Stimulated activated CD8-positive, alpha-beta memory T cell treated with anti-CD3 and anti-CD28 coated beads, Interleukin-12 subunit alpha, Interleukin-12 subunit beta, amount 100 ng/mL, for 24 hours (primary cell): Measurements from ENCODE around the gene LRMDA.

Source experiments
- DNase-seq: peaks from one replicate; pipeline ENCODE4 v3.0.0-alpha.2; 2020; ENCODE audit errors: extremely low read depth

LRMDA gene

DNA sequence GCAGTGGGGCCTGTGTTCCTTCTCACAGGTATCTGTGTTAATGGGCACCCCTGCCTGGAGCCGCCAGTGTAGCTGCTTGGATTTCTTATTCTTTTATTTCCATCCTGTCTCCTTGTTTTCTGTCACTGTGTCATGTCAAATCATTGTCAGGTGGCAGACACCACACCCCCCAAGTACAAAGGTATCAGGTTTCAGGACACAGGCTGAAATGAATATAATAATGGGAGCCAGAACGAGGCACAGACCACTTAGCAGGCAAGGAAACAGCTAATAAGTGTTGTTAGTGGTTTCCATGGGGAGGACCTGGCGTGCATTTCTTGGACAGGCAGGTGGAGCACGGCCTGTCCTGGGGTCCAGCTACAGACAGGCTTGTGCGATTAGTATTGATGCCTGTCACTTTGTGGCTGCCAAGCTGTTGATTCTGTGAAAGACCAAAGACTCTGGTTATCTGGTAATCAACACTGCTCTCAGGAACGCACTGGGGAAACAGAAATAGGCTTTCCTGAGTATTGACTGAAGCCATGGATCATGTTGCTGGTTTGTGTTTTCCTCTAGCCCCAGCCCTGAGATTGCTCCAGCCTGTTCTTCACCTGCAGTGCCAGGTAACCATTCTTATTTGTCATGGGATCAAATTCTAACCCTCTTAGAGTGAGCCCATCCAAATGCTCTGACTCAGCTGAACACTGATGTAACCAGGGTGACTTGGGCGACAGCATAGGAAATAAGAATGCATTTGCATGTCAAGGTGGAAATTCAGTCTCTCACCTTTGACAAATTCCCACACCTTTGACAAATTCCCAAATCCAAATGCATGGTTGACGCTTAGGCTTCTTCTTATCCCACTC is 1002.0 kb downstream of the LRMDA start:
- no peak for DNase-seq

- DNase-seq = no peak
Measured at GRCh38 chr10:76435157-76435556, 1003.7 kb downstream of the LRMDA start.

DNA sequence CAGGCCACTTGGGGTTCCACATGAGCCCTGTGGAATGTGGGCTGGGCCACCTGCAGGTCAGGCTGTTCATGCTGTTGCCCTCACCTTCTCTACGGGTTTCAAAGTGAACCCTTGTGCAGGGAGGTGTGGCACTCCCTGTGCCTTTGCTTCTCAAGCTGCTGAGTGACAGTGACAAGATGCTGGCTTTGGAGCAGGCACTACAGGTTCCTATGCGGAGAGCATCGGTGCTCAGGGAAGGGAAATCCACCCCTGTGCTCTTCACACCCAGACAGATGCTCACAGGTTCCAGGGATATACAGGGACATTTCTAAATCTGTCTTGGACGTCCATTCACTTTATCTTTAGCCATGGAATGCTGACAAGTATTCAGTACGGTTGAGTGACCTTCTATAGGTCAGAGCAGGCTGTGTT is 1005.0 kb downstream of the LRMDA start:
- DNase-seq = no peak

DNA sequence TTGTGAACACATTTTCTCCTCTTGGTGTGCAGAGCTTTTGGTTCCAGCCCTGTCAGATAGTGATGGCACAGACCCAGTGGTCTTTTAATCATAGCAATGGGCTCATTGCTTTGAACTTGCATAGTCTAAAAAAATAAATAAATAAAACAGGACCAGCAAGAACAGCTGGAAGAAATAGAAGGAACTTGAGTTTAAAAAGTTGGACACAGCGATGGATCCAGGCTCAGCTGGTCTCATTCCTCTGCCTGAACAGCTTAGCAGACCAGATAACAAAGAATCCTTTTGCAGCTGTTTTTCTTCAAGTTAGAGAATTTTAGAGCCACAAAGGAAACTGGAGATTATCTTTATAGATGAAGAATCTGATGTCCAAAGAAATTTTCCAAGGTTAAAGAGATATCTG is 1005.6 kb downstream of the LRMDA start:
- DNase-seq = no peak

DNA sequence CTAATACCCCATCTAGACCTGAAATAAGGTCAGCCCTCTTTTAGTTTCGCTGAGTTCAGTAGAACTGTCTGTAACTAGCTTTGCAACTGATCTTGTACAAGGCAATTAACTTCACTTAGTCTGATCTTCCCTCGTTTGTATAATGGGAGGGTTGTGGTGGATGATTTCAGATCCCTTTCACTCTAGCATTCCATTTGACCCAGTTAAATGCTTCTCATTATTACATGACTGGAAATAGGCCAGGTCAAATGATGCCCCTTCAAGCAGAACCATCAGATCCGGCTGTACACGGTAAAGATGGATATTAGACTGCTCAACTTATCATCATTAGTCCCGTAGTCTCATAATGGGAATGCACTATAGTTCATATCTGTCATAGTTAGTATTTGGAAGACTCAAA is 1009.0 kb downstream of the LRMDA start:
- no peak for DNase-seq

- DNase-seq = no peak
Measured at GRCh38 chr10:76442113-76442512, 1010.7 kb downstream of the LRMDA start.

DNA sequence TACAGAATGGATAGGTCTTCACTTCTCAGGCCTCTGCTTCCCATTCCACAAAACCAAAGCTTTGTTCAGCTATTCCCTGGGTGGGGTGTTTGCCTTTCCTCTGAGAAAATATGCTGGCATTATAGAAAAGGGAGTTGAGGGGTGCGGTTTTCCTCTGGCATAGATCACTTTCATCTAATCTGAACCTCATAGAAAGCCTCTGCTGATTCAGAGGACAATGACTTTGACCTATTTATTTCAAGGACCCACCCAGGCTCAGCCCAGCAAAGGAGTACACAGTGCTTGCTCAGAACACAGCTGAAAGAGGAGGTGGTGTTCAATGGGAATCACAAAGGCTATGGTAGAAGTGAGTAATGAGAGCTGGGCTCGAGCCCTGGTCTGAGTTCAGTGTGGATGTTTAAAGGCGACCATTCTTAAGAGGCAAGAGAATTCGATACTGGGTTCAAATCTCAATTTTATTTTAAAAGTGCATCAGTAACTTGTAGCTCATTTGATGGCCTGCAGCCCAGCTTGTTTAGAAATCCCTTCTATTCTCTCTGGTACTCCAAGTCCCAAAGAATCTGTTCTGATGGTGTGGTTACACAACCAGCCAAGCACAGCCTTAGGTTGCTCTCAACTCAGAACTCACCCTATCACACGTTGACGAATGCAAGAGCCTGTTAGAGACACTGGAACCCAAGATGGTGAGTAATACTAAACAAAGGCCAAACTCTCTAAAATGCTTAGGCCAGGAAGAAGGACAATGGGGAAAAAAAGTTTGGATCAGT is 1012.8 kb downstream of the LRMDA start:
- DNase-seq = no peak

- DNase-seq = no peak
Measured at GRCh38 chr10:76447578-76447977, 1016.2 kb downstream of the LRMDA start.

DNA sequence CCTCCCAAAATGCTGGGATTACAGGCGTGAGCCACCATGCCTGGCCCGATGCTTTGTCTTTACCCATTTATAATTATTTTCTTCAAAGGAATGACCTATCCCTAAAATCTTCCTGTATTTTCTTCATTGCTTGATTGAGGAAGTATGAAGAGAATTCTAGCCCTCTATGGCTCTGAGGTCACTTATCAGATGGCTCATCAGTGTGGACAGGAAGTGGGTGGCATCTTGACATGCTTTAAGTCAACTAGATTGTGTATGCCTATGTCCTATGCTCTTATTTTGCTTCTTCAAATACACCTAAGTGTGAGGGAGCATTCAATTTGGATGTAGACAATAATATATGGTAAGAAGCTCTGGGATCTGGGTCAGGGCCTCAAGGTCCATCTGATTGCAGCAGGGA is 1020.5 kb downstream of the LRMDA start:
- DNase-seq = no peak

- no peak for DNase-seq
Measured at GRCh38 chr10:76453332-76453731, 1021.9 kb downstream of the LRMDA start.

DNA sequence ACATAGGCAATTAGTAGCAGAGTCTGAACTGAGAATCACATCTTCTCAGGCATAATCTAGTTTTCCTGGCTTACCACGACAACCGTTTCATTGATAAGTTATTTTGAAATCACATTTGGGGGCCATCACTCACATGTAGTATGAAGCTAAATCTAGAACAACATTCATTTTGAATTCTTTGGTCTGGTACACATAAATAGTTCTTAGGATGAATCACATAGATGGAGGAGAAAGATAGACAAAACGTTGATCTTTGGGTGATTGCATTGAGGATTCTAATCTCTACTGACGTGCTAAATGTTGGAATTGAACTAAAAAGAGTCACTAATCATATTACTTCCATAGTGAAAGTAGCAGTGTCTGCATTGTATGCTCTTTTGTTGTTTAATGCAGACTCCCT is 1022.6 kb downstream of the LRMDA start:
- no peak for DNase-seq

DNA sequence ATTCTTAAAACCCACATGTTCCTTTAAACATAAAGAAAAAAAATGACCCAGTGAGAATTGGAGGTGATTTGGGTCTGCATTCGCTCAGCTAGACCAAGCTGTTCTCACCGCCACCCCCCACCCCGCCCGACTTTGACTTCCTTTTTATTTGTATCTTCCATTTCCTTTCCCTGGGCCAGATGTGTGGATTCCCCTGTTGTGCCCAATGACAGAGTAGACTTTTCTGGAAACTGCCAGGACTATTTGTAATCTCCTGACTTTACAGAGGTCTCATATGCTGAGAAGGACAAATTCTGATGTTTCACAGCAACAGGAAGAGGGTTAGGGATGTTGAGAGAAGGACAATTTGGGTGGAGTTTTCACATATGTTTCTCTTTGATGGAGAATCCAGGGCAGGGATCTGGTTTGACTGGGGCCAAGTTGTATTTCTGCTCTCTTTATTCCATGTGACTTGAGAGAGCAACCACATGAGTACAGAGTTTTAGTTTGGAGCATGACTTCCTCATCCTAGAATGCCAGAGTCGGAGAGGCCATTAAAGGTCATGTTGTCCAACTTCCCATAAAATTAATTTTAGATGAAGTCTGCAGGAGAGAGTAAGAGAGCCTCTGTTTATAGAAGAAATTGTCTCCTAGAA is 1023.2 kb downstream of the LRMDA start:
- no peak for DNase-seq

GRCh38 chr10:76456197-76456596 is 1024.8 kb downstream of the LRMDA start:
- DNase-seq = no peak

DNA sequence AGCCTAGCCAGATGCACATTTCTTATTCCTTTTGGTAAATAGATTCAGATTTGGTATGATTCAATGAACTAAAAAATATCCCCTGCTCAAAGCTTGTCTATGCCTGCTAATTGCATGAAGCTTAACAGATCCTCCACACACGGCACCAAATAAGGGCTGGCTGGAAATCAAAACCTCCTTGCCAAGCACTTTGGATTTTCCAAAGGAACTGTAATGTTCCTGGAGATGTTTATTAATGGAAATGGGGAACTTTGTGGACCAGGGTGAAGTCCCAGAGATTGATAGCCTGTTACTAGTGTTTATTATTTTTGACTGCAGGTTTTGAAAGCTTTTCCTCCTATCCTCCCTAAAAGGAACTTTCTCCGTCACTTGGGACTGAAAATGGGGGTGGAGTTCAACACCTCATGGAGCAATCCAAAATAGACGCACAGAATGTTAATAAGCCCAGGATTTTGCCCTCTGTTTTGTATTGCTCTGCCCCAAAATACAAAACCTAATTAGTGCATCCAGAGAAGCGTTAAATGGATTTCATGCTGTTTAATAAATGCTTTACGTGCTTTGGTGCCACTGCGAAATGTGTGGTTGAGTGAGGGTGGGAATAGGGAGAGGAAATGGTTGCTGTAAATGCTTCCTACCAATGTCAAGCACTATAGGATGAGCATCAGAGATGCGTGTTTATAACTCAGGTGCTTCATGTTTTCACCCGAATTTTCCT is 1027.7 kb downstream of the LRMDA start:
- no peak for DNase-seq

DNA sequence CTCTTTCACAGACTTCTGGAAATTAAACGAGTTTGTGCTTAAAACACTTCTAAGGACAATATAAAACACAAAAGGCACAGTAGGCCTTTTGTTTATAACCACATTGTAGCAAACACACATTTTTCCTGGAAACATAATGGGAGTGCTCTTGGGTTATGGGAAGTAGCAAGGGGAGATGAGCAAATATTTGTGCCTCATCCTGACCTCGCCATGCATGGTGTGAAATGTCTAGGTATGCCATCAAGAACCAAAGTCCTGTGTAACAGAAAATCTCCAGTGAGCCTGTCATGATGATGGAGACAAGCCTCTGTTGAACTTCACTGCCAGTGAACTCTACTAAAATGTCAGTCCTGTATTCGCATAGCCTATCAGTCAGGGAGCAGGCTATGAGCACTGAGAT is 1029.6 kb downstream of the LRMDA start:
- DNase-seq = no peak

- DNase-seq = no peak
Measured at GRCh38 chr10:76463111-76463510, 1031.7 kb downstream of the LRMDA start.

GRCh38 chr10:76466836-76467503 is 1035.5 kb downstream of the LRMDA start:
- no peak for DNase-seq

- no peak for DNase-seq
Measured at GRCh38 chr10:76469675-76470074, 1038.3 kb downstream of the LRMDA start.

DNA sequence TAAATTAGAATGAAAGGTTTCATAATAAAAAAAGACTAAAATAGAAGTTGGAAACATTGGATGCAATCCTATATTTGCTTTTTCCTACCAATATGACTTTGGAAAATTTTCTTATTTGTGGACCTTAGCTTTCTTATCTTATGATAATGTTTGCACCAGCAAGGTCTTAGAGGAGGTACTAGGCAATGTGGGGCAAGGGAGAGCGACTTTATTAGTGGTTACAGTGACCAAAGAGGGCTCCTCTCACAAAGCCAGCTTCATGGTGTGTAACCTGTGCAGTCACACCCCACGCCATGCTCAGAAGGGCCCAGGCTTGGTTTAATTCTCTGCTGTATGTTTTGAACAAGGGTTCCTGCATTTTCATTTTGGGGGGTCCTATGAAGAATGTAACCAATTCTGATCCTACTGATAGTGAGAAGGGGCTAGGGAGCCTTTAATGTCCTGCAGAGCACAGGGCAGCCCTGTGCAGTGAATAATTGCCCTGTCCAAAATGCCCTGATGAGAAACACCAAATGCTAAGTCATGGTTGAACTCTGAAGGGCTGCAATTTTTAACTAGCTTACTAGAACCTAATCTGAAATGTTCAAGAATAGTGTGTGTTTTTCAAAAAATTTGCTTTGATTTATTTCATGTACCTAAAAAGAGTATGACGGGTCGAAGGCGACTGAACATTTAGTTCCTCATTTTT is 1047.8 kb downstream of the LRMDA start:
- no peak for DNase-seq

- DNase-seq = no peak
Measured at GRCh38 chr10:76481178-76481577, 1049.8 kb downstream of the LRMDA start.

DNA sequence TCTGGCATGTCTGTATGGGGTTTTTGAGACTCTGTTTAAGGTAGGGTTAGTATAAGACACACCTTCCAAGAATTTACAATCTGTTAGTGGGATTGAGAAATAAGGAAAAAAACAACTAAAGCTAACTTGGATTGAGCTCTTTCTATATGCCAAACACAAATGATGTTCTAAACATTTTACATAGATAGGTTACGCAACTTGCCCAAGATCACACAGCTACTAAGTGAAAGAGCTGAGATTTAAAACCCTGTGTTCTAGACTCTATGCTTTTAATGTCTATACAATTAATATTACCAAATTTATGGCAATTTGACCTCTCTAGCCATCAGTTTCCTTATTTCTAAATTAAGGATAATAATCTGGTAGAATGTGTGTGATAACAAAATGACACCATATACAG is 1056.2 kb downstream of the LRMDA start:
- DNase-seq = no peak
